H1 (cell line): ENCODE results near the gene RWDD4. TPM values are rescaled to one million over a fixed set of nuclear protein-coding genes. Genes with fewer than 3 reads are reported as not detected.

Experiments
- CTCF ChIA-PET: fragments of 300-600 bp; sonication (Branson Sonifier 250); formaldehyde crosslinking; loops from one replicate; lab custom pipeline; 2021; ENCODE audit not compliant: partially characterized antibody; lab: Charles Lee
- POLR2A ChIA-PET: fragments of 300-600 bp; sonication (Branson Sonifier 250); formaldehyde crosslinking; loops from one replicate; lab custom pipeline; 2021; ENCODE audit warnings: inconsistent platforms; ENCODE audit not compliant: partially characterized antibody; lab: Charles Lee
- DNase-seq, 2 experiments: peaks; one replicate each; pipeline versions ENCODE4 v3.0.0 to v3.0.0-alpha.2; 2010 to 2022; ENCODE audit warnings: low spot score in 2 of 2, low read depth in 1 of 2, mixed read lengths in 1 of 2
- FAIRE-seq: peaks from 2 replicates; lab custom pipeline; 2011; peaks lifted over from hg19 to GRCh38; lab: Jason Lieb, UNC
- H2AFZ ChIP-seq: 2 replicates; pipeline ENCODE4 v1.8.1; 2012; ENCODE audit warnings: low read length, inconsistent platforms
- H2AK5ac ChIP-seq: 2 replicates; pipeline ENCODE4 v1.6.1; 2013; ENCODE audit warnings: low read depth, low read length
- H2BK120ac ChIP-seq: replicated peaks from 2 replicates; pipeline ENCODE3; 2013; ENCODE audit warnings: low read depth, low read length, inconsistent platforms
- H2BK12ac ChIP-seq: 2 replicates; pipeline ENCODE4 v1.6.1; 2013; ENCODE audit warnings: low read depth, low read length
- H2BK15ac ChIP-seq: 2 replicates; pipeline ENCODE4 v1.6.1; 2013; ENCODE audit warnings: low read length
- H2BK20ac ChIP-seq: 2 replicates; pipeline ENCODE4 v1.6.1; 2013; ENCODE audit warnings: low read length
- H2BK5ac ChIP-seq: 2 replicates; pipeline ENCODE4 v1.6.1; 2013; ENCODE audit warnings: low read depth, low read length
- H3K14ac ChIP-seq: 2 replicates; pipeline ENCODE4 v1.6.1; 2013; ENCODE audit warnings: inconsistent platforms; ENCODE audit not compliant: insufficient read length
- H3K18ac ChIP-seq: 2 replicates; pipeline ENCODE4 v1.6.1; 2013; ENCODE audit warnings: low read length; ENCODE audit errors: extremely low read depth
- H3K23ac ChIP-seq: 2 replicates; pipeline ENCODE4 v1.6.1; 2013; ENCODE audit warnings: inconsistent platforms; ENCODE audit not compliant: insufficient read length
- H3K23me2 ChIP-seq: 2 replicates; pipeline ENCODE4 v1.6.1; 2013; ENCODE audit warnings: low read depth, low read length
- H3K27ac ChIP-seq: 2 replicates; pipeline ENCODE4 v1.6.1; 2011; ENCODE audit warnings: low read depth, low read length, inconsistent platforms
- H3K27me3 ChIP-seq, 4 experiments: replicated peaks in 1 of 4; 1 replicate in 1 of 4; 2 replicates in 3 of 4; pipeline versions ENCODE4 v1.6.1 to v1.8.1; 2011 to 2013; ENCODE audit warnings: low read length in 3 of 4, mild to moderate bottlenecking in 3 of 4, inconsistent platforms in 2 of 4, mixed read lengths in 2 of 4, moderate library complexity in 1 of 4; ENCODE audit not compliant: control insufficient read depth in 3 of 4, insufficient read depth in 3 of 4; ENCODE audit errors: extremely low read depth in 1 of 4
- H3K36me3 ChIP-seq, 4 experiments: 2 replicates each; pipeline versions ENCODE4 v1.6.1 to v1.8.1; 2011 to 2013; ENCODE audit warnings: mild to moderate bottlenecking in 4 of 4, low read length in 3 of 4, moderate library complexity in 2 of 4, control low read depth in 1 of 4, inconsistent platforms in 1 of 4; ENCODE audit not compliant: insufficient read depth in 4 of 4, control insufficient read depth in 2 of 4
- H3K4ac ChIP-seq: replicated peaks from 2 replicates; pipeline ENCODE3; 2013; ENCODE audit warnings: low read length, low read depth, mixed read lengths, inconsistent platforms; ENCODE audit not compliant: insufficient read length
- H3K4me1 ChIP-seq, 4 experiments: replicated peaks in 1 of 4; 1 replicate in 1 of 4; 2 replicates in 3 of 4; pipeline versions ENCODE4 v1.6.1 to v1.8.1; 2011 to 2013; ENCODE audit warnings: low read length in 3 of 4, inconsistent platforms in 2 of 4, mixed read lengths in 1 of 4; ENCODE audit not compliant: insufficient read depth in 4 of 4, control insufficient read depth in 3 of 4
- H3K4me2 ChIP-seq, 2 experiments: 2 replicates each; pipeline versions ENCODE4 v1.6.1 to v1.8.1; 2011 to 2013; ENCODE audit warnings: low read depth in 2 of 2, low read length in 2 of 2, control low read depth in 1 of 2, inconsistent platforms in 1 of 2, mild to moderate bottlenecking in 1 of 2; ENCODE audit not compliant: insufficient read depth in 1 of 2
- H3K4me3 ChIP-seq, 4 experiments: fragments of 200-600, 300-600 bp in 1 of 4; sonication (generic), shearing (Covaris generic), sonication (Bioruptor Twin) in 1 of 4; 2 replicates each; pipeline versions ENCODE4 v1.5.1 to v1.8.1; 2011 to 2016; ENCODE audit warnings: low read length in 4 of 4, low read depth in 3 of 4, control low read depth in 2 of 4, inconsistent platforms in 2 of 4, mild to moderate bottlenecking in 2 of 4, mixed read lengths in 1 of 4, moderate library complexity in 1 of 4; ENCODE audit not compliant: insufficient read depth in 2 of 4; ENCODE audit errors: extremely low read depth in 1 of 4
- H3K56ac ChIP-seq: replicated peaks from 2 replicates; pipeline ENCODE3; 2013; ENCODE audit warnings: low read depth, mild to moderate bottlenecking, mixed read lengths, low read length, inconsistent platforms; ENCODE audit not compliant: insufficient read length
- H3K79me1 ChIP-seq: 2 replicates; pipeline ENCODE4 v1.6.1; 2013; ENCODE audit warnings: low read depth, low read length, control low read depth
- H3K79me2 ChIP-seq, 2 experiments: 2 replicates each; pipeline versions ENCODE4 v1.6.1 to v1.8.1; 2012 to 2013; ENCODE audit warnings: low read length in 2 of 2, mild to moderate bottlenecking in 2 of 2, inconsistent platforms in 1 of 2; ENCODE audit not compliant: insufficient read depth in 2 of 2, control insufficient read depth in 1 of 2
- H3K9ac ChIP-seq, 4 experiments: replicated peaks in 1 of 4; 1 replicate in 1 of 4; 2 replicates in 3 of 4; pipeline versions ENCODE4 v1.6.1 to v1.8.1; 2011 to 2013; ENCODE audit warnings: low read depth in 3 of 4, low read length in 3 of 4, control low read depth in 2 of 4, mild to moderate bottlenecking in 2 of 4, moderate library complexity in 2 of 4, inconsistent platforms in 1 of 4; ENCODE audit errors: extremely low read depth in 1 of 4
- H3K9me3 ChIP-seq, 2 experiments: 2 replicates each; pipeline versions ENCODE4 v1.6.1 to v1.8.1; 2012 to 2013; ENCODE audit warnings: mild to moderate bottlenecking in 2 of 2, moderate library complexity in 2 of 2, control low read depth in 1 of 2, inconsistent platforms in 1 of 2, low read depth in 1 of 2, low read length in 1 of 2, mixed read lengths in 1 of 2; ENCODE audit not compliant: insufficient read depth in 2 of 2
- H4K20me1 ChIP-seq, 2 experiments: replicated peaks in 1 of 2; 2 replicates each; pipeline versions ENCODE3 to v1.8.1; 2011 to 2013; ENCODE audit warnings: inconsistent platforms in 2 of 2, low read length in 2 of 2, mild to moderate bottlenecking in 1 of 2; ENCODE audit not compliant: insufficient read depth in 2 of 2, control insufficient read depth in 1 of 2
- H4K5ac ChIP-seq: 2 replicates; pipeline ENCODE4 v1.6.1; 2013; ENCODE audit warnings: low read length, low read depth, mixed read lengths, inconsistent platforms; ENCODE audit not compliant: insufficient read length
- H4K8ac ChIP-seq: 2 replicates; pipeline ENCODE4 v1.8.0; 2013; ENCODE audit warnings: mild to moderate bottlenecking, moderate library complexity, low read length, inconsistent platforms; ENCODE audit not compliant: insufficient read depth; ENCODE audit errors: extremely low read depth
- H4K91ac ChIP-seq: replicated peaks from 2 replicates; pipeline ENCODE3; 2013; ENCODE audit warnings: low read length, mixed read lengths, inconsistent platforms; ENCODE audit not compliant: insufficient read length
- GTF2F1 ChIP-seq: IDR thresholded peaks from 2 replicates; pipeline ENCODE4 v1.6.1; 2012; ENCODE audit warnings: low read depth, low read length, improper control_type of control experiment, borderline replicate concordance
- HDAC6 ChIP-seq: IDR thresholded peaks from one replicate; pipeline ENCODE4 v1.7.1; 2012; ENCODE audit warnings: low read depth, mild to moderate bottlenecking, inconsistent platforms, low read length, moderate library complexity
- KDM1A ChIP-seq: fragments of 200-600, 300-600 bp; sonication (generic); IDR thresholded peaks from 2 replicates; pipeline ENCODE4 v1.7.1; 2016; ENCODE audit warnings: mild to moderate bottlenecking, low read length, borderline replicate concordance
- KDM5A ChIP-seq: fragments of 200-600 bp; IDR thresholded peaks from 2 replicates; pipeline ENCODE4 v1.7.1; 2012; ENCODE audit warnings: mild to moderate bottlenecking, low read length, inconsistent platforms, mixed read lengths
- MAFK ChIP-seq: IDR thresholded peaks from 2 replicates; pipeline ENCODE4 v1.6.1; 2012; ENCODE audit warnings: low read depth, mild to moderate bottlenecking, improper control_type of control experiment, low read length
- NANOG ChIP-seq: IDR thresholded peaks from 2 replicates; pipeline ENCODE4 v1.6.1; 2011; ENCODE audit warnings: low read length, low read depth, mild to moderate bottlenecking, inconsistent platforms; ENCODE audit not compliant: insufficient read depth, poor library complexity, severe bottlenecking
- NRF1 ChIP-seq: IDR thresholded peaks from 2 replicates; pipeline ENCODE4 v1.6.1; 2011; ENCODE audit warnings: mild to moderate bottlenecking, low read depth, low read length, improper control_type of control experiment
- SAP30 ChIP-seq: fragments of 300-600 bp; sonication (generic); IDR thresholded peaks from 2 replicates; pipeline ENCODE4 v1.7.1; 2012; ENCODE audit warnings: low read length, moderate library complexity, mild to moderate bottlenecking, inconsistent platforms; ENCODE audit not compliant: insufficient read depth, insufficient replicate concordance
- SIRT6 ChIP-seq: IDR thresholded peaks from one replicate; pipeline ENCODE4 v1.7.1; 2012; ENCODE audit warnings: low read length, inconsistent platforms
- SRF ChIP-seq: IDR thresholded peaks from 2 replicates; pipeline ENCODE4 v1.6.1; 2011; ENCODE audit warnings: mild to moderate bottlenecking, low read depth, low read length, moderate library complexity
- TAF1 ChIP-seq: IDR thresholded peaks from 2 replicates; pipeline ENCODE4 v1.6.1; 2011; ENCODE audit warnings: mild to moderate bottlenecking, low read depth, low read length
- USF2 ChIP-seq: IDR thresholded peaks from 2 replicates; pipeline ENCODE4 v1.6.1; 2011; ENCODE audit warnings: low read length, improper control_type of control experiment
- whole genome bisulfite sequencing, 2 experiments: shearing (Covaris generic) in 1 of 2; methylation state at CpG; one replicate each; pipeline versions ENCODE4 v1.1.6 to v1.1.7; 2013 to 2015; ENCODE audit warnings: low lambda C conversion rate in 2 of 2, mixed read lengths in 2 of 2, inconsistent platforms in 1 of 2, low coverage in 1 of 2, missing lambda C conversion rate in 1 of 2; ENCODE audit not compliant: insufficient replicate concordance in 2 of 2, insufficient coverage in 1 of 2, insufficient read length in 1 of 2; ENCODE audit errors: extremely low coverage in 1 of 2, missing lambda C conversion rate in 1 of 2; 5-methylcytosine and 5-hydroxymethylcytosine counted together
- polyA plus RNA-seq, 7 experiments: library from polyadenylated mRNA; depleted of rRNA in 3 of 7; stranded (reverse) in 5 of 7; unstranded in 2 of 7; fragments of >200 nt in 5 of 7; fragments of 200-250 nt in 2 of 7; gene quantifications; 1 replicate in 5 of 7; 2 replicates in 1 of 7; 4 replicates in 1 of 7; pipeline versions ENCODE4 v1.2.1 to v1.2.3, GENCODE V29; 2011 to 2013; ENCODE audit warnings: missing spikeins in 2 of 7, mixed read lengths in 2 of 7
- total RNA-seq: library from RNA; stranded (reverse); fragmentation: NEBNext Ultra II Directional; extraction: Animal tissue kit (Norgen Biotek cat#: 25700); gene quantifications from 2 replicates; pipeline ENCODE4 v1.2.1, GENCODE V29; 2021

RWDD4 gene
- total and polyA plus RNA-seq, 2 of the 8 experiments (the other 6 are each of a cell fraction or from before 2014, with no cell fraction given): 5.4 to 18.9 TPM

- no peak overlapping the region for H2BK5ac ChIP-seq
- no peaks in the 10 kb centered on the region for H3K79me2 ChIP-seq
- H4K5ac ChIP-seq: no peak overlapping the region
- TF ChIP-seq KDM5A: no peak
- TF ChIP-seq NRF1: no peak
- TF ChIP-seq USF2: no peak
- TF ChIP-seq NANOG: no peak
- no peak for TF ChIP-seq KDM1A
- TF ChIP-seq MAFK: no peak
- no peak for TF ChIP-seq GTF2F1
- no peak for TF ChIP-seq SRF
- no peak for TF ChIP-seq HDAC6
- TF ChIP-seq SIRT6: no peak
- TF ChIP-seq SAP30: no peak
- TF ChIP-seq TAF1: no peak
- no peaks in the 10 kb centered on the region for H3K36me3 ChIP-seq
- no peak overlapping the region for H3K18ac ChIP-seq
- ChIA-PET POLR2A (interaction anchor here (1.0 kb wide), 1 partner anchor 34 kb away, joined by 3 read pairs; no protein-coding TSS in a partner anchor), CTCF (interaction anchor here (0.7 to 1.9 kb wide), 2 partner anchors 11 to 340 kb away, joined by 4 to 5 read pairs; no protein-coding TSS in a partner anchor)
- no peak overlapping the region for H2BK20ac ChIP-seq
- no peak overlapping the region for H3K27ac ChIP-seq
- no peaks in the 10 kb centered on the region for H3K9me3 ChIP-seq
- no peak overlapping the region for H3K23ac ChIP-seq
- H4K20me1 ChIP-seq: no peaks in the 10 kb centered on the region
- no peak overlapping the region for H2AK5ac ChIP-seq
- no peak overlapping the region for H4K91ac ChIP-seq
- no peaks in the 10 kb centered on the region for H3K79me1 ChIP-seq
- no peaks in the 10 kb centered on the region for H3K4me1 ChIP-seq
- H3K14ac ChIP-seq: no peak overlapping the region
- DNase-seq (no peak), FAIRE-seq (no peak)
- no peaks in the 10 kb centered on the region for H3K23me2 ChIP-seq
- no peak overlapping the region for H2BK15ac ChIP-seq
- H2BK12ac ChIP-seq: no peak overlapping the region
- no peak overlapping the region for H2AFZ ChIP-seq
- H3K4me3 ChIP-seq: no peak overlapping the region
- WGBS, 2 experiments: 96% methylated on average over 6 of the region's 6 CpGs; no CpG with 5 or more reads in 1 of the 2 experiments
- H3K27me3 ChIP-seq: no peaks in the 10 kb centered on the region
- no peak overlapping the region for H3K4me2 ChIP-seq
- H3K56ac ChIP-seq: no peak overlapping the region
- no peak overlapping the region for H3K4ac ChIP-seq
- H4K8ac ChIP-seq: no peak overlapping the region
- no peak overlapping the region for H2BK120ac ChIP-seq
- H3K9ac ChIP-seq: no peak overlapping the region
Observed at GRCh38 chr4:183626168-183626567, 32.8 kb downstream of the RWDD4 start.
